Thymus (tissue), 11 donors: Measurements from ENCODE around the gene UNC80. TPM values are rescaled to one million over a fixed set of nuclear protein-coding genes. Genes with fewer than 3 reads are reported as not detected.

ENCODE experiments used
- DNase-seq, 9 donors: peaks; one replicate each; pipeline ENCODE4 v3.0.0-alpha.2; 2013; ENCODE audit warnings: low spot score in 9 of 9, low read depth in 6 of 9, missing footprints in 1 of 9
- H3K27ac ChIP-seq, 2 donors: one replicate each; pipeline ENCODE4 v1.5.1; 2013; ENCODE audit warnings: control low read depth in 1 of 2, low read depth in 1 of 2, low read length in 1 of 2, mild to moderate bottlenecking in 1 of 2, moderate library complexity in 1 of 2
- H3K27me3 ChIP-seq, 2 donors: one replicate each; pipeline ENCODE4 v1.5.1; 2013; ENCODE audit warnings: low read length in 1 of 2; ENCODE audit not compliant: control insufficient read depth in 2 of 2, insufficient read depth in 1 of 2
- H3K36me3 ChIP-seq, 2 donors: one replicate each; pipeline ENCODE4 v1.5.1; 2013; ENCODE audit warnings: low read length in 1 of 2, mild to moderate bottlenecking in 1 of 2, moderate library complexity in 1 of 2; ENCODE audit not compliant: control insufficient read depth in 2 of 2, insufficient read depth in 2 of 2
- H3K4me1 ChIP-seq, 2 donors: one replicate each; pipeline ENCODE4 v1.5.1; 2013; ENCODE audit warnings: low read length in 2 of 2; ENCODE audit not compliant: control insufficient read depth in 2 of 2, insufficient read depth in 2 of 2
- H3K4me3 ChIP-seq, 2 donors: one replicate each; pipeline ENCODE4 v1.5.1; 2013; ENCODE audit warnings: low read length in 2 of 2, control low read depth in 1 of 2, mild to moderate bottlenecking in 1 of 2
- H3K9me3 ChIP-seq, 2 donors: one replicate each; pipeline ENCODE4 v1.5.1; 2013; ENCODE audit warnings: low read length in 1 of 2, mild to moderate bottlenecking in 1 of 2; ENCODE audit not compliant: control insufficient read depth in 2 of 2, insufficient read depth in 1 of 2
- WGBS: extraction: QIAGEN DNeasy Blood & Tissue Kit; methylation state at CpG from one replicate; pipeline ENCODE4 v1.1.7; 2013; 5-methylcytosine and 5-hydroxymethylcytosine counted together
- polyA plus RNA-seq: library from polyadenylated mRNA; stranded (reverse); fragments of 200-250 nt; gene quantifications from one replicate; pipeline ENCODE4 v1.2.3, GENCODE V29; 2013
- total RNA-seq: library from RNA; stranded (reverse); fragments of 120-200 nt; gene quantifications from one replicate; pipeline ENCODE4 v1.2.4, GENCODE V29; 2013
- donor health status: healthy.

The UNC80 gene
- total and polyA plus RNA-seq, 2 donors: 0.38 to 0.62 TPM

DNA sequence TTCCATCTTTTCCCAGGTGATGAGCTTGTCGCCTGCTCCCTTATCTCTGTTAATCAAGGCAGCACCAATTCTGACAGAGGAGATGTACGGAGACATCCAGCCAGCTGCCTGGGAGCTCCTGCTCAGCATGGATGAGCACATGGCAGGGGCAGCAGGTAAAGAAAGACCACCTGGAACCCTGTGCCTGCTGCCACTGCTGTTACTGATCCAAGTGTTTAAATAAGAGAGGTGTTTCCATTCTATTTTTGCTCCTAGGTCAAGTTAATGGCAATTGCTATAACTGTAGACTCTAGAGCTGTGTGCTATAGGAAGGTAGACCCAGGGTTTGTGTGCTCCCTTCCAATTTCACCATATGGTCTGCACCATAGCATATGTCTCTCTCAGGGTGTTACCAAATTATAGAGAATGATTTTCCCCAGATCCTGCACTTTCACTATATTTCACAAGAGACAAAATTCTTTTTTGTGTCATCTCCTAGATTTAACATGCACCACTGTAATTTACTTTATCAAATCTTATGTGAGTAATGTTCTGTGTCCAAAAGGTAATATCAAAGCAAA, 142.2 kb downstream of the UNC80 start:
- 94% methylated on average over 2 of the region's 2 CpGs for WGBS
- H3K4me3 ChIP-seq: no peak overlapping the region
- DNase-seq: no peak
- no peaks in the 10 kb centered on the region for H3K4me1 ChIP-seq
- H3K27ac ChIP-seq: no peak overlapping the region
- H3K27me3 ChIP-seq: no peaks in the 10 kb centered on the region
- no peaks in the 10 kb centered on the region for H3K9me3 ChIP-seq
- H3K36me3 ChIP-seq: no peaks in the 10 kb centered on the region

DNA sequence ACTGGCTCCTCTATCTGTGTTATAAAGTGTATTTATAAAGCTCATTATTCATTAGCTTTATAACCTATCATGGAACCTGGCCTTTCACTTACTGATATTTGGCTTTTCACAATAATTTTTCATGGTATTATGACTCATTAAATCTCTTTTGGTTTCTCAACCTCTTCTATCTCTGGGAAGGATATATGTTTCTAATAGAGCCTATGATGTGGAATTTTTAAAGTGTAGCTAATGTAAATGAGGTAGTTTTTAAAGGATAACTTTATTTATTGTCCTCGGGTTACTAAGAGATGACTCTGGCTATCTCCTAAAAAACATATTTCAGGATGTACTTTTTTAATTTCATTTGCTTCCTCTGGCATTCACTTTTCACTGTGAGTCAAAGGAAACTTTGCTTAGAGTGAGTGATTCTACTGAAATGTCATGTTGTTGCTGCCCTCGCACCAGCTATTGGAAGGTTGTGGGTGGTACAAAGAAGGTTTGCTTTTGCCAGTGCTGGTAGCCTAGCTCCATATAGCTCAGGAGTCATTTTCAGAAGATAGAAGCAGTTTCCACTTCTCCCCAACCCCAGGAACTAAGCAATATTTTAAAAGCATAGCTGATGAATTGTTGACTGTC, 145.6 kb downstream of the UNC80 start:
- no peaks in the 10 kb centered on the region for H3K27me3 ChIP-seq
- H3K36me3 ChIP-seq: no peaks in the 10 kb centered on the region
- 97% methylated on average over 2 of the region's 2 CpGs for WGBS
- H3K4me3 ChIP-seq: no peak overlapping the region
- no peak overlapping the region for H3K27ac ChIP-seq
- no peaks in the 10 kb centered on the region for H3K4me1 ChIP-seq
- DNase-seq: no peak
- no peaks in the 10 kb centered on the region for H3K9me3 ChIP-seq

DNA sequence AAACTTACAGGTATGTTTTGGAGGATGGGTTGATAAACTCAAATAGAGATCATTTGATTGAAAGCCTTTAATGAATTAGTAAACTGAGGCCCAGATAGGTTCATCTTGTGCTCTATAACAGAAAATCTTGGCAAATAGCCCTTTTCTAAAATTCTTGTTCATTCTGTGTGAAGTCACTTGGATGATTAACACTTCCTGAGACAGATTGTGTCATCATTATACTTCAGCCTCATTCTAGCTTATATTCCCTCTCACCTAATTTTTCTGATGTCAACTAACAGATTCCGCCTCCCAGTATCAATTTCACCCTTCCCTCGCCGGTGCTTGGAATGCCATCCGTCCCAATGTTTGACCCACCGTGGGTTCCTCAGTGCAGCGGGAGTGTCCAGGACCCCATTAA, 146.6 kb downstream of the UNC80 start:
- 96% methylated on average over 6 of the region's 6 CpGs for WGBS
- Histone ChIP-seq H3K27me3 (no peaks in the 10 kb centered on the region), H3K27ac (no peak overlapping the region), H3K4me1 (no peaks in the 10 kb centered on the region), H3K9me3 (no peaks in the 10 kb centered on the region), H3K36me3 (no peaks in the 10 kb centered on the region), H3K4me3 (no peak overlapping the region)
- DNase-seq: no peak

DNA sequence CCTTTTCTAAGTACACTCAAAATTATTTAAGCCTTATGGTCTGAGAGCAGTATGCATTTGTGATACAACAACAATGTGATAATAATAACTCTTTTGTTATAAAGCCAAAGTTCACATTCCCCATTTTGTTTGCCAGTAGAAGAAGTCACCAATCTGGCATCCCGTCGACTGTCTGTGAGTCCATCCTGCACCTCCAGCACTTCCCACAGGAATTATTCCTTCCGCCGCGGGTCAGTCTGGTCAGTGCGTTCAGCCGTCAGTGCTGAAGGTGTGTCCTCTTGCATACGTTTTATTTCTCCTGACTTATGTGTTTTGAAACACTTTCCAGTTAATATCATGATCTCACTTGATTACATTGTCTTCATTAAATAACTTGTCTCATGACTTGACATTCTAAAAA, 150.5 kb downstream of the UNC80 start:
- H3K27ac ChIP-seq: no peak overlapping the region
- DNase-seq: no peak
- H3K4me1 ChIP-seq: no peaks in the 10 kb centered on the region
- H3K27me3 ChIP-seq: no peaks in the 10 kb centered on the region
- WGBS: 89% methylated on average over 8 of the region's 8 CpGs
- no peaks in the 10 kb centered on the region for H3K36me3 ChIP-seq
- H3K9me3 ChIP-seq: no peaks in the 10 kb centered on the region
- no peak overlapping the region for H3K4me3 ChIP-seq

DNA sequence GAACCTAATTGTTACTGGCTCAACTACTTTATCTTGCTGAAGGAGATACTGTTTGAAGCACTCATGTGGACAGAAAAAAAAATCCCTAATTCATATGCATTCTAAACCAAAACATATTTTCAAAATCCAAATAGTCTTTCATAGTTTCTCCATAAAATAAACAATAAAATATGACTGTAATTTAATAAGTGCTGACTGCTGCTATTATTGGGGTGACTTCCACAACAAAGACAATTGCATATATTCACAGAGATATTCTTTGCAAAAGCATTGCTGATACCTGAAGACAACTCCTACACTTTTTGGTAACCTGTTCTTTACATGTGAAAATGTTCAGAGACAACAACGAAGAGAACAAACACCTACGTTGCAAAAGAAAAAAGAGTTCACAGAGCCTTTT, 157.7 kb downstream of the UNC80 start:
- no peaks in the 10 kb centered on the region for H3K9me3 ChIP-seq
- DNase-seq: no peak
- H3K4me1 ChIP-seq: no peaks in the 10 kb centered on the region
- no peak overlapping the region for H3K4me3 ChIP-seq
- H3K36me3 ChIP-seq: no peaks in the 10 kb centered on the region
- H3K27me3 ChIP-seq: no peaks in the 10 kb centered on the region
- whole genome bisulfite sequencing: 92% methylated on average over 2 of the region's 2 CpGs
- no peak overlapping the region for H3K27ac ChIP-seq

DNA sequence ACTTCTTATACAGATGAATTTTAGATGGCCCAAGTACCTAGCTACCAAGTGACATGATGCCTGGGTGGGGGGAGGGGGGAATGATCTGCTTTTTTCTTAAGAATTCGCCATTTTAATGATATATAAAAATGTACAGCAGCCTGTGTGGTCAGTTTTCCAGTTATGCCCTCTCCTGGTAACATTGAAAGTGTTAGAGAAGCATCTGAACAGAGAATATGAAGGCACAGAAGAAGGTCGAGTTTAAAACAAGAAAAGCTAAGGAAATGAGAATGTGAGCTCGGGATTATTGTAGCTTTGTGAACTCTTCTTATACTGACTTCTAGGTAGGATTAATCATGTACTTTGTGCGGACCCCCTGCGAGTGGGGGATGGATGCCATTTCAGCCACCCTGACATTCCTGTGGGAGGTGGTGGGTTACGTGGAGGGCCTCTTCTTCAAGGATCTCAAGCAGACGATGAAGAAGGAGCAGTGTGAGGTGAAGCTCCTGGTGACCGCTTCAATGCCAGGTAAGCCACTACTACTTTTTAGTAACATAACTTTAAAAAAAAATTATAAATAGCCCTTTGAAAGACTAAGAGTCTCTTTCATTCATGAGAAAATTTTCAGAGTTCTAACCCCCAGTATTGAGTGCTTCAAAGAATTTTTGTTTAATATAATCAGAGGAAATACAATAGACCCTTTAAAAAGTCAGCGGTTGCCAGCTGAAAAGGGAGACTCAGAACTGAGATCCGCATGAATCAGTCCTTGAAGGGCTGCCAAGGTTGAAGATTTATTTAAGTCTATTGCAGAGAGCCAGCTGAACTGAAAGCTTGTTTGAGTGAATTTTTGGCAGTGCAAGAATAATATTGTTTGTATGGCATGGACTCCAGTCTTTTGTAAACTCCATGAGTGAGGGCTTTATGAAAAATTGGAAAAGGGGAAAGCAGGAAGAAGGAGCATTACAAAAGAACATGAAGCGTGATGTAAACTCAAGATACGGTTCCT, 162.2 kb downstream of the UNC80 start:
- no peak for DNase-seq
- Histone ChIP-seq H3K36me3 (no peaks in the 10 kb centered on the region), H3K9me3 (no peaks in the 10 kb centered on the region), H3K4me1 (no peaks in the 10 kb centered on the region), H3K27me3 (no peaks in the 10 kb centered on the region), H3K4me3 (no peak overlapping the region), H3K27ac (no peak overlapping the region)
- WGBS: 86% methylated on average over 12 of the region's 12 CpGs

DNA sequence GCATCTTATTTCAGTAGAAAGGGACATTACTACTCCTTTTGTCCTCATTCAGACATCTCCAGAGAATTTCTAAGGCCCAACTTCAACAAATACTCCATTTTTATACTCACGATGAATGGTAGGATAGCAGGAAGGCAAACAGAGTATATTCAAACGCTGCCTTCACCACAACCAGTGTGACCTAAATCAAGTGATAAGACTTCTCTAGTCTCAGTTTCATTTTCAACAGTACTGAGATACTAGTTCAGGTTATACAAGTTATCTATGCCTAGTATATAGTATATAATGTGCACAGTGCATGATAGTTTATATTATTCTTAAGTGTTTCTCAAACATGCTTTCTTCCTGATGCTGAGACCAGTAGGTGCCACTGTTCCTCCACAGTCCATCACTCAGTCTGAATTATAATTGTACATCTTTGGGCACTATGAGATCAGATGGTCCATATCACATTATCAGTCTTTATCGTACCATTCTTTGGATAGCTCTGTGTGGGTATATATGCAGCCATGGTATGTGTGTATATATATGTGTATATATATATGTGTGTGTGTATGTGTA, 164.6 kb downstream of the UNC80 start:
- H3K4me3 ChIP-seq: no peak overlapping the region
- DNase-seq: no peak
- H3K9me3 ChIP-seq: no peaks in the 10 kb centered on the region
- WGBS: 93% methylated on average over 3 of the region's 3 CpGs
- H3K27me3 ChIP-seq: no peaks in the 10 kb centered on the region
- no peak overlapping the region for H3K27ac ChIP-seq
- H3K4me1 ChIP-seq: no peaks in the 10 kb centered on the region
- H3K36me3 ChIP-seq: no peaks in the 10 kb centered on the region

DNA sequence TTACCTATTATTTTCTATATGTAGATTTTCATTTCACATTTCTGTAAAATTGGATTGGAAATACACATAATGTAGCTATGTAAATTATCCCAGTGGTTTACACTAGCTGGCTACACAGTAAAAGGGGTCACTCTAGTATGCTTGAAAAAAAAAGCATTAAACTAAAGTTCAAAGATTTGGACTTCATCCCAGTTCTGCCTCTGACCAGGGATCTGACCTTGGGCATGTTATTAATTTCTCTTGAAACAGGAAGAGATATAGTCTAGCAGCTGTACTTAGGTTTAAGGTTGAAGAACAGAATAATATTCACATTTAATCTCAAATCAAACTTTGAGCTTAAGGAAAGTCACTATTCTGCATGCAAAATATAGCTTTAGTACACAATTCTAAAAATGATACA, 166.3 kb downstream of the UNC80 start:
- H3K27ac ChIP-seq: no peak overlapping the region
- H3K9me3 ChIP-seq: no peaks in the 10 kb centered on the region
- H3K36me3 ChIP-seq: no peaks in the 10 kb centered on the region
- no peak for DNase-seq
- H3K27me3 ChIP-seq: no peaks in the 10 kb centered on the region
- H3K4me3 ChIP-seq: no peak overlapping the region
- H3K4me1 ChIP-seq: no peaks in the 10 kb centered on the region

DNA sequence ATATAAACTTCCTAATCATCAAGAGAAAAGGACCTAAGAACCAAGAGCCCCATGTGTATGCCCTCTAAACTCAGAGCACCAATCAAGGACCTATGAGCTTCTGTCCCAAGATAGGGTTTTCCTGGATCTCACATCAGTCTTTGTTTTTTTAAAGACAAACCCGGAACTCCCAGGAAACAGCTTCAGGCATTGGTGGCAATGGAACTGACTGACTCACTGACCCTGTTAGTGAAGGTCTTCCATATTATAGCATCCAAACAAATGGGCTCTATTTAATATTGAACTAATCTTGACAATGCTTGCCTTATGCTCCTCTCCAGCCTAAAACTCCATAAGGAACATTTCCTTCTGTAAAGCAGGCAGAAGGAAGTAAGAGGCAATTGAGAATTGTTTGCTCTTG, 167.3 kb downstream of the UNC80 start:
- DNase-seq: no peak
- Histone ChIP-seq H3K9me3 (no peaks in the 10 kb centered on the region), H3K36me3 (no peaks in the 10 kb centered on the region), H3K27me3 (no peaks in the 10 kb centered on the region), H3K4me3 (no peak overlapping the region), H3K27ac (no peak overlapping the region), H3K4me1 (no peaks in the 10 kb centered on the region)
- 95% methylated on average over 1 of the region's 1 CpG for WGBS
